Vagina (tissue), 2 donors: ENCODE results near the gene ZBED1. TPM values are rescaled to one million over a fixed set of nuclear protein-coding genes. Genes with fewer than 3 reads are reported as not detected.
"Not testable (repeated sequence)": the region's sequence is repeated elsewhere in the genome, so short reads cannot be mapped to it uniquely, and the experiment has no call there.

Experiments used
- DNase-seq, 2 donors: peaks; one replicate each; pipeline ENCODE4 v3.0.0-alpha.2; 2017; ENCODE audit errors: extremely low spot score in 2 of 2
- H3K27ac ChIP-seq: fragments of 200-600 bp; sonication (generic); one replicate; pipeline ENCODE4 v1.5.1; 2019
- H3K27me3 ChIP-seq: fragments of 200-600 bp; sonication (generic); one replicate; pipeline ENCODE4 v1.5.1; 2019
- H3K36me3 ChIP-seq, 2 donors: fragments of 200-600 bp; sonication (generic); one replicate each; pipeline ENCODE4 v1.5.1; 2017 to 2019
- H3K4me1 ChIP-seq: fragments of 200-600 bp; sonication (generic); one replicate; pipeline ENCODE4 v1.5.1; 2019
- H3K4me3 ChIP-seq, 2 donors: fragments of 200-600 bp; sonication (generic); 1 replicate in 1 of 2; 2 replicates in 1 of 2; pipeline ENCODE4 v1.5.1; 2016 to 2019
- H3K9me3 ChIP-seq: fragments of 200-600 bp; sonication (generic); one replicate; pipeline ENCODE4 v1.5.1; 2019
- POLR2A ChIP-seq, 2 donors: fragments of 450-650 bp; IDR thresholded peaks; one replicate each; pipeline ENCODE4 v1.6.1; 2017; ENCODE audit warnings: antibody characterized with exemption in 2 of 2, mild to moderate bottlenecking in 2 of 2, moderate library complexity in 2 of 2
- POLR2AphosphoS5 ChIP-seq, 2 donors: sonication (generic); formaldehyde crosslinking; IDR thresholded peaks; one replicate each; pipeline ENCODE4 v1.9.0; 2017; ENCODE audit warnings: antibody characterized with exemption in 2 of 2, mild to moderate bottlenecking in 2 of 2, low read depth in 1 of 2; ENCODE audit not compliant: insufficient read depth in 1 of 2
- intact Hi-C: fragments of 100-400 bp; cut with DNase I; formaldehyde crosslinking; loops from one replicate; pipeline ENCODE4 v1.15.1; 2023
- total RNA-seq: library from RNA; depleted of rRNA; stranded (reverse); fragments of >200 nt; gene quantifications from one replicate; pipeline ENCODE4 v1.2.3, GENCODE V29; 2016
- TF ChIP-seq, protein P1 (sequence below), 3 experiments: fragments of 450-650 bp in 2 of 3; fragments of 200-600 bp in 1 of 3; sonication (generic) in 1 of 3; IDR thresholded peaks; one replicate each; pipeline ENCODE4 v1.5.1; 2017 to 2019; ENCODE audit warnings: antibody characterized with exemption in 3 of 3, mild to moderate bottlenecking in 2 of 3, moderate library complexity in 2 of 3

ZBED1 gene
- total RNA-seq, 1 donor from 2014 or later: 32.7 TPM

DNA sequence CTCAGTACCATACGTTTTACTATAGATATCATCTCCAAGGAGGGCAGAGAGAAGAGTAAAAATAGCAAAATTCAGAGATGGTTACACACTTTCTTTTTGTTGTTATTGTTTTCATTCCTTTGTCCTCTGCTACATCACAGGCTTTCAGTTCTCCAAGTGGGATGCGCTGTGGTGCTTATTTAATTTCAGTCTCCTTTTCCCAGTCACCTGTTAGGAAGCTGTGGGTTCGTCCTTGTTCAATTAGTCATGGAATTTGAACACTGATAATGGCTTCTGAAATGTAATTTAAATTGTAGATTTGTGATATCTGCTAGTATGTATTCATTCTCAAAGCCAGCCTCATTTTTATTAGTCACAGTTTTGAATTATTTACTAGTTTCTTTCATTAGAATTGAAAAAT, 38.8 kb upstream of the ZBED1 start:
- no peaks in the 10 kb centered on the region for H3K4me1 ChIP-seq
- H3K9me3 ChIP-seq: no peaks in the 10 kb centered on the region
- DNase-seq: no peak
- TF ChIP-seq POLR2A (IDR thresholded peaks at IDR 0.05) (no peak), POLR2AphosphoS5 (IDR thresholded peaks at IDR 0.05; ENCODE audit: insufficient read depth in 1 of 2, low read depth in 1 of 2) (no peak)
- TF ChIP-seq, protein P1, sequence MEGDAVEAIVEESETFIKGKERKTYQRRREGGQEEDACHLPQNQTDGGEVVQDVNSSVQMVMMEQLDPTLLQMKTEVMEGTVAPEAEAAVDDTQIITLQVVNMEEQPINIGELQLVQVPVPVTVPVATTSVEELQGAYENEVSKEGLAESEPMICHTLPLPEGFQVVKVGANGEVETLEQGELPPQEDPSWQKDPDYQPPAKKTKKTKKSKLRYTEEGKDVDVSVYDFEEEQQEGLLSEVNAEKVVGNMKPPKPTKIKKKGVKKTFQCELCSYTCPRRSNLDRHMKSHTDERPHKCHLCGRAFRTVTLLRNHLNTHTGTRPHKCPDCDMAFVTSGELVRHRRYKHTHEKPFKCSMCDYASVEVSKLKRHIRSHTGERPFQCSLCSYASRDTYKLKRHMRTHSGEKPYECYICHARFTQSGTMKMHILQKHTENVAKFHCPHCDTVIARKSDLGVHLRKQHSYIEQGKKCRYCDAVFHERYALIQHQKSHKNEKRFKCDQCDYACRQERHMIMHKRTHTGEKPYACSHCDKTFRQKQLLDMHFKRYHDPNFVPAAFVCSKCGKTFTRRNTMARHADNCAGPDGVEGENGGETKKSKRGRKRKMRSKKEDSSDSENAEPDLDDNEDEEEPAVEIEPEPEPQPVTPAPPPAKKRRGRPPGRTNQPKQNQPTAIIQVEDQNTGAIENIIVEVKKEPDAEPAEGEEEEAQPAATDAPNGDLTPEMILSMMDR (IDR thresholded peaks at IDR 0.05): no peak
- H3K4me3 ChIP-seq: no peak overlapping the region
- no peaks in the 10 kb centered on the region for H3K36me3 ChIP-seq
- H3K27me3 ChIP-seq: no peaks in the 10 kb centered on the region
- intact Hi-C loops: no loop called here
- H3K27ac ChIP-seq: no peak overlapping the region

DNA sequence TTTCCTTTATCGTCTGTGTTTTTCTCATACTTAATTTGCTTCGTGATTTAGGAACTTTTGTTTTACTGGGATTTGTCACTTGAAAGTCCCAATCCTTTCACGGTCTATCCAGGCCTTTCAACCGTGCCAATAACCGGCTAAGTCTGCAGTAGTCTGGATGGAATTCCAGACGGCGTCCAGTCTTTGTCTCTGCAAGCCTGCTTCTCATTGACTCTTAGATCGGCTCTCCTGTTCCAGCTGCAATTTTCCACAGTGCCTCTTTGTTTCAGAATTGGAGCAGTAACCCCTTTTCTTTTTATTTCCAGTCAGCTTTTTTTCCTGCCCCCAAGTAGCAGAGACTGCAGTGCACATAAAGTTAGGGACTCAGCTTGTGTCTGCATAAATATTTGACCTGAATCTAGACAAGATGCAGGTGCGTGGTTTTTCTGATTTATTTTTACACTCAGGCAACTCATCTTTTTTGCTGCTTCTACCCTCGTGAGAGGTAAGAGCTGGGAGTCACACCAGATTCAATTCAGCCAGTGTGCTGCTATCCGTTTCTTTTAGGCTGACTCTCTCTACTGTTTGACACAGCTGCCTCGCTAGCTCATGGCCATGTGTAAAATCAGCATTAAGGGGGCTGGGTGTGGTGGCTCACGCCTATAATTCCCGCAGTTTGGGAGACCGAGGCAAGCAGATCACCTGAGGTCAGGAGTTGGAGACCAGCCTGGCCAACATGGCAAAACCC, 37.4 kb upstream of the ZBED1 start:
- Histone ChIP-seq H3K27me3 (no peaks in the 10 kb centered on the region), H3K4me3 (no peak overlapping the region), H3K36me3 (no peaks in the 10 kb centered on the region), H3K27ac (no peak overlapping the region), H3K9me3 (no peaks in the 10 kb centered on the region), H3K4me1 (no peaks in the 10 kb centered on the region)
- DNase-seq: no peak
- TF ChIP-seq POLR2A (IDR thresholded peaks at IDR 0.05): no peak
- TF ChIP-seq, protein P1 (IDR thresholded peaks at IDR 0.05): no peak
- intact Hi-C loops: no loop called here

DNA sequence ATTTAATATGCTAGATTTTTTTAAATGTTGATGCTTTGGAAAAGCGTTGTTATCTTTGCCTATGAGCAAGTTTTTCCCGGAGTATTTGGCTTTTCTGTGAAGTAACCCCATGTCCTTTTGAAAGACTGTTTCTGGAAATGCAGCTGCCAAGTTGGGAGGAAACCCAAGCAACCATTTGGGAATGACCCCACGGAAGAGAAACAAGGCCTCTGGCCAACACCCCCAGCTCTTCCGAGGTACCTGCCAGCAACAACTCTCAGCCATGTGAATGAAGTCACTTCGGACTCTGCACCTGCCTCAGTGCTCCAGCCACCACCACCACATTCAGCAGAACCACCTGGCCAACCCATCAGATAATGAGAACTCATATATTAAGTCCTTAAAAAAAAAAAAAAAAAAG, 36.2 kb upstream of the ZBED1 start:
- Histone ChIP-seq H3K36me3 (no peaks in the 10 kb centered on the region), H3K4me3 (no peak overlapping the region), H3K27me3 (no peaks in the 10 kb centered on the region), H3K27ac (no peak overlapping the region), H3K9me3 (no peaks in the 10 kb centered on the region), H3K4me1 (no peaks in the 10 kb centered on the region)
- DNase-seq: no peak
- TF ChIP-seq, protein P1 (IDR thresholded peaks at IDR 0.05): no peak
- TF ChIP-seq POLR2AphosphoS5 (IDR thresholded peaks at IDR 0.05; ENCODE audit: insufficient read depth in 1 of 2, low read depth in 1 of 2): no peak
- no peak for TF ChIP-seq POLR2A (IDR thresholded peaks at IDR 0.05)
- intact Hi-C loops: no loop called here

DNA sequence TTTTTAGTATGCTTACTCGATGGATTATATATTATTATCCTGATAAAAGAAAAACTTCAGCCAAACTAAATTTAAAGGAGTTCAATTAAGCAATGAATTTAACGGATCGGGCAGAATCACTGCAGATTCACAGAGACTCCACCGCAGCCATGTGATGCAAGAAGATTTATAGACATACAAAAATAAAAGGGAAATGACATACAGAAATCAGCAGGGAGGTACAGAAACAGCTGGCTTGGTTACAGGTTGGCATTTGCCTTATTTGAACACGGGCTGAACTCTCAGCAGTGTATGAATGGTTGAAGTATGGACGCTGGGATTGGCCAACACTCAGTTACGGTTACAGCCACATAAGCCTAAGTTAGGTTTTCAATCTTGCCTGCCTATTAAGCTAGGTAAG, 35.4 kb upstream of the ZBED1 start:
- DNase-seq: no peak
- H3K36me3 ChIP-seq: no peaks in the 10 kb centered on the region
- no peaks in the 10 kb centered on the region for H3K27me3 ChIP-seq
- TF ChIP-seq POLR2A (IDR thresholded peaks at IDR 0.05): no peak
- no peak for TF ChIP-seq POLR2AphosphoS5 (IDR thresholded peaks at IDR 0.05; ENCODE audit: insufficient read depth in 1 of 2, low read depth in 1 of 2)
- TF ChIP-seq, protein P1 (IDR thresholded peaks at IDR 0.05): no peak
- H3K4me1 ChIP-seq: no peaks in the 10 kb centered on the region
- no peaks in the 10 kb centered on the region for H3K9me3 ChIP-seq
- no peak overlapping the region for H3K4me3 ChIP-seq
- no peak overlapping the region for H3K27ac ChIP-seq
- intact Hi-C loops: no loop called here

DNA sequence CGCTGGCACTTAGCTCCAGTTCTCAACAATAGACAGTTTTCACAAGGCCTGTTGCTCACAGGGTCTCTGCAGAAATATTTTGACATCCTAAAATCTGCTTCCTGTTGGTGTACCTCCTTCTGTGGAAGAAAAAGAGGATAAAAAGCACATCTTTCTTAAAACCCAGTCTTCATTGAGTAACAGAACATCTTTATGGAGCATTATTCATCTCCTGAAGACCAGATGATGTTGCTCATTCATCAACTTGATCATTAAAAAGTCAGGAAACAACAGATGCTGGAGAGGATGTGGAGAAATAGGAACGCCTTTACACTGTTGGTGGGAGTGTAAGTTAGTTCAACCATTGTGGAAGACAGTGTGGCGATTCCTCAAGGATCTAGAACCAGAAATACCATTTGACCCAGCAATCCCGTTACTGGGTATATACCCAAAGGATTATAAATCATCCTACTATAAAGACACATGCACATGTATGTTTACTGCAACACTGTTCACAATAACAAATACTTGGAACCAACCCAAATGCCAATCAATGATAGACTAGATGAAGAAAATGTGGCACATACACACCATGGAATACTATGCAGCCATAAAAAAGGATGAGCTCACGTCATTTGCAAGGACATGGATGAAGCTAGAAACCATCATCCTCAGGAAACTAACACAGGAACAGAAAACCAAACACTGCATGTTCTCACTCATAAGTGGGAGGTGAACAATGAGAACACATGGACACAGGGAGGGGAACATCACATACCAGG, 33.7 kb upstream of the ZBED1 start:
- intact Hi-C loops, H3K27ac ChIP-seq, DNase-seq, H3K36me3 ChIP-seq, H3K4me3 ChIP-seq, H3K4me1 ChIP-seq, H3K9me3 ChIP-seq, H3K27me3 ChIP-seq: not testable (repeated sequence)
